H9 (cell line): ENCODE data around the gene CELA2B. TPM values are rescaled to one million over a fixed set of nuclear protein-coding genes. Genes with fewer than 3 reads are reported as not detected.
"Not testable (repeated sequence)": the region's sequence is repeated elsewhere in the genome, so short reads cannot be mapped to it uniquely, and the experiment has no call there.

ENCODE experiments used
- DNase-seq: peaks from one replicate; pipeline ENCODE4 v3.0.0-alpha.2; 2017
- H2AFZ ChIP-seq: one replicate; pipeline ENCODE4 v1.6.1; 2013; ENCODE audit warnings: mild to moderate bottlenecking, low read length, control low read depth, moderate library complexity
- H2AK5ac ChIP-seq: 2 replicates; pipeline ENCODE4 v1.6.1; 2013; ENCODE audit warnings: low read length, control low read depth, mixed read lengths; ENCODE audit not compliant: insufficient read length
- H2BK120ac ChIP-seq: one replicate; pipeline ENCODE4 v1.6.1; 2013; ENCODE audit warnings: low read depth, mild to moderate bottlenecking, low read length, control low read depth, inconsistent platforms; ENCODE audit not compliant: poor library complexity, severe bottlenecking
- H2BK12ac ChIP-seq: 2 replicates; pipeline ENCODE4 v1.6.1; 2013; ENCODE audit warnings: low read length, control low read depth, mixed read lengths, low read depth; ENCODE audit not compliant: insufficient read length
- H2BK15ac ChIP-seq: 2 replicates; pipeline ENCODE4 v1.6.1; 2013; ENCODE audit warnings: low read depth, low read length, control low read depth
- H2BK20ac ChIP-seq: one replicate; pipeline ENCODE4 v1.6.1; 2013; ENCODE audit warnings: low read depth, mild to moderate bottlenecking, low read length, control low read depth, inconsistent platforms; ENCODE audit not compliant: poor library complexity, severe bottlenecking
- H2BK5ac ChIP-seq: 2 replicates; pipeline ENCODE4 v1.6.1; 2013; ENCODE audit warnings: low read length, control low read depth, mixed read lengths; ENCODE audit not compliant: insufficient read length
- H3K14ac ChIP-seq: 2 replicates; pipeline ENCODE4 v1.6.1; 2013; ENCODE audit warnings: low read length, control low read depth; ENCODE audit not compliant: insufficient read depth
- H3K18ac ChIP-seq: 2 replicates; pipeline ENCODE4 v1.6.1; 2013; ENCODE audit warnings: low read depth, mild to moderate bottlenecking, mixed read lengths, low read length, control low read depth; ENCODE audit not compliant: insufficient read length
- H3K23ac ChIP-seq: 2 replicates; pipeline ENCODE4 v1.6.1; 2013; ENCODE audit warnings: low read length, control low read depth, mixed read lengths, low read depth; ENCODE audit not compliant: insufficient read length
- H3K23me2 ChIP-seq: 2 replicates; pipeline ENCODE4 v1.6.1; 2013; ENCODE audit warnings: low read depth, mild to moderate bottlenecking, mixed read lengths, low read length, control low read depth; ENCODE audit not compliant: insufficient read length, poor library complexity, severe bottlenecking
- H3K27ac ChIP-seq: 2 replicates; pipeline ENCODE4 v1.5.1; 2013; ENCODE audit warnings: low read length, control low read depth, mixed read lengths, low read depth; ENCODE audit not compliant: insufficient read length
- H3K27me3 ChIP-seq: 2 replicates; pipeline ENCODE4 v1.6.1; 2013; ENCODE audit warnings: low read length, control low read depth, inconsistent platforms; ENCODE audit not compliant: insufficient read depth
- H3K4ac ChIP-seq: 2 replicates; pipeline ENCODE4 v1.6.1; 2013; ENCODE audit warnings: low read depth, mild to moderate bottlenecking, control low read depth, inconsistent platforms, low read length, moderate library complexity
- H3K4me1 ChIP-seq: 2 replicates; pipeline ENCODE4 v1.6.1; 2013; ENCODE audit warnings: low read length, control low read depth, inconsistent platforms; ENCODE audit not compliant: insufficient read depth
- H3K4me2 ChIP-seq: 2 replicates; pipeline ENCODE4 v1.6.1; 2013; ENCODE audit warnings: low read length, control low read depth, mixed read lengths; ENCODE audit not compliant: insufficient read length, insufficient read depth
- H3K56ac ChIP-seq: 2 replicates; pipeline ENCODE4 v1.6.1; 2013; ENCODE audit warnings: low read depth, mild to moderate bottlenecking, mixed read lengths, low read length, control low read depth; ENCODE audit not compliant: insufficient read length
- H3K79me1 ChIP-seq: 2 replicates; pipeline ENCODE4 v1.6.1; 2013; ENCODE audit warnings: low read depth, mild to moderate bottlenecking, moderate library complexity, low read length, control low read depth, inconsistent platforms; ENCODE audit not compliant: insufficient read depth, poor library complexity, severe bottlenecking
- H3K79me2 ChIP-seq: 2 replicates; pipeline ENCODE4 v1.6.1; 2013; ENCODE audit warnings: low read length, control low read depth, inconsistent platforms; ENCODE audit not compliant: insufficient read depth
- H3K9ac ChIP-seq: 2 replicates; pipeline ENCODE4 v1.6.1; 2013; ENCODE audit warnings: low read length, control low read depth, mixed read lengths; ENCODE audit not compliant: insufficient read length; ENCODE audit errors: extremely low read depth
- H3K9me3 ChIP-seq: one replicate; pipeline ENCODE4 v1.6.1; 2013; ENCODE audit warnings: low read depth, low read length, inconsistent platforms; ENCODE audit not compliant: control insufficient read depth
- H3T11ph ChIP-seq: one replicate; pipeline ENCODE4 v1.6.1; 2013; ENCODE audit warnings: mild to moderate bottlenecking, low read length, control low read depth, inconsistent platforms
- H4K20me1 ChIP-seq: one replicate; pipeline ENCODE4 v1.6.1; 2013; ENCODE audit not compliant: control insufficient read depth, insufficient read length, insufficient read depth
- H4K5ac ChIP-seq: 2 replicates; pipeline ENCODE4 v1.6.1; 2013; ENCODE audit warnings: low read depth, mild to moderate bottlenecking, mixed read lengths, low read length, control low read depth; ENCODE audit not compliant: insufficient read length
- H4K8ac ChIP-seq: replicated peaks from 2 replicates; pipeline ENCODE4 v1.6.1; 2013; ENCODE audit warnings: low read length, control low read depth, mixed read lengths, low read depth; ENCODE audit not compliant: insufficient read length
- H4K91ac ChIP-seq: 2 replicates; pipeline ENCODE4 v1.6.1; 2013; ENCODE audit warnings: low read depth, mild to moderate bottlenecking, moderate library complexity, mixed read lengths, low read length, control low read depth; ENCODE audit not compliant: insufficient read length
- H3K27ac Mint-ChIP-seq, 3 experiments: 2 replicates in 2 of 3; 3 replicates in 1 of 3; pipeline ENCODE4 v1.8.0; 2020 to 2021; ENCODE audit warnings: mixed read lengths in 3 of 3, mild to moderate bottlenecking in 1 of 3, moderate library complexity in 1 of 3
- H3K27me3 Mint-ChIP-seq: 2 replicates; pipeline ENCODE4 v1.8.0; 2021; ENCODE audit warnings: low read depth, mild to moderate bottlenecking, moderate library complexity, mixed read lengths
- H3K36me3 Mint-ChIP-seq, 3 experiments: 2 replicates in 2 of 3; 3 replicates in 1 of 3; pipeline ENCODE4 v1.8.0; 2020 to 2021; ENCODE audit warnings: low read depth in 3 of 3, mixed read lengths in 3 of 3; ENCODE audit not compliant: insufficient read depth in 1 of 3
- H3K4me1 Mint-ChIP-seq, 2 experiments: 2 replicates each; pipeline ENCODE4 v1.8.0; 2020; ENCODE audit warnings: mixed read lengths in 2 of 2
- H3K4me3 Mint-ChIP-seq, 2 experiments: 2 replicates in 1 of 2; 3 replicates in 1 of 2; pipeline ENCODE4 v1.8.0; 2020 to 2021; ENCODE audit warnings: mild to moderate bottlenecking in 2 of 2, mixed read lengths in 2 of 2, moderate library complexity in 1 of 2
- H3K9me3 Mint-ChIP-seq, 2 experiments: 2 replicates in 1 of 2; 3 replicates in 1 of 2; pipeline ENCODE4 v1.8.0; 2020; ENCODE audit warnings: mild to moderate bottlenecking in 2 of 2, mixed read lengths in 2 of 2, moderate library complexity in 1 of 2
- CTCF ChIP-seq: fragments of 200-600 bp; sonication (generic); conservative IDR thresholded peaks from 3 replicates; pipeline ENCODE4 v1.8.0; 2021; ENCODE audit warnings: antibody characterized with exemption, mild to moderate bottlenecking
- WGBS: extraction: QIAGEN DNeasy Blood & Tissue Kit; methylation state at CpG from one replicate; pipeline ENCODE4 v1.1.7; 2013; ENCODE audit warnings: missing lambda C conversion rate, low lambda C conversion rate, mixed read lengths; ENCODE audit not compliant: insufficient read length; ENCODE audit errors: extremely low coverage; 5-methylcytosine and 5-hydroxymethylcytosine counted together
- total RNA-seq: library from RNA; stranded (reverse); gene quantifications from 2 replicates; pipeline ENCODE4 v1.2.1, GENCODE V29; 2021

Gene CELA2B
- total RNA-seq, 1 experiment from 2014 or later, result not detected

DNA sequence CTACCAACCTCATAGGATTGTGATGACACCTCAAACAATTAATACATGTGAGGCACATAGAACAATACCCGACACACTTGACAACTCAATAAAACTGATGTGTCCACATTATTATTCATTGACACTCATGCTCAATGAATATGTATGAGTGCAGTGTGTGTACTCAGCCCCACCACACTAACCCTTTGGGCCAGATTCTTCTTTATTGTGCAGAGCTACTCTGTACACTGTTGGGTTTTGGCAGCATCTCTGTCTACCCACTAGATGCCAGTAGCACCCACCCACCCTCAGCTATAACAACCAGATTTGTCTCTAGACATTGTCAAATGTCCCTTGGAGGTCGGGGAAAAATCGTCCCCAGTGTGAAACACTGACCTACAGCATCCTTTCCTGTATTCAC lies 38.0 kb downstream of the CELA2B start:
- H2BK120ac ChIP-seq, result no peak overlapping the region
- no peaks in the 10 kb centered on the region for H3K79me2 ChIP-seq
- WGBS, result no CpG with 5 or more reads among the region's 3 CpGs
- H2BK5ac ChIP-seq, result no peak overlapping the region
- H3K23ac ChIP-seq, result no peak overlapping the region
- H2BK15ac ChIP-seq, result no peak overlapping the region
- peaks cover 6% of the 10 kb centered on the region; the same call in 1 of the 2 replicates for H3K4me1 ChIP-seq
- no peak overlapping the region for H2AFZ ChIP-seq
- no peak overlapping the region for H3K14ac ChIP-seq
- H3K9ac ChIP-seq, result no peak overlapping the region
- TF ChIP-seq CTCF, result no peak
- no peaks in the 10 kb centered on the region for H4K20me1 ChIP-seq
- peaks cover 17 to 30% of the 10 kb centered on the region in 2 experiments for H3K4me1 Mint-ChIP-seq
- no peak overlapping the region for H3T11ph ChIP-seq
- H3K27me3 ChIP-seq, result no peaks in the 10 kb centered on the region
- no peaks in the 10 kb centered on the region for H3K27me3 Mint-ChIP-seq
- no peak overlapping the region for H4K8ac ChIP-seq
- H2BK20ac ChIP-seq, result no peak overlapping the region
- no peaks in the 10 kb centered on the region for H3K9me3 ChIP-seq
- H3K4me3 Mint-ChIP-seq, result no peak overlapping the region
- H3K27ac Mint-ChIP-seq, result no peak overlapping the region
- no peak overlapping the region for H3K4me2 ChIP-seq
- no peaks in the 10 kb centered on the region for H3K23me2 ChIP-seq
- H2BK12ac ChIP-seq, result no peak overlapping the region
- H4K91ac ChIP-seq, result no peak overlapping the region
- H3K27ac ChIP-seq, result no peak overlapping the region
- no peak overlapping the region for H3K18ac ChIP-seq
- H3K4ac ChIP-seq, result no peak overlapping the region
- no peak overlapping the region for H3K56ac ChIP-seq
- no peak overlapping the region for H2AK5ac ChIP-seq
- DNase-seq, result no peak
- no peaks in the 10 kb centered on the region for H3K79me1 ChIP-seq
- no peak overlapping the region for H4K5ac ChIP-seq
- H3K9me3 Mint-ChIP-seq, result no peaks in the 10 kb centered on the region
- H3K36me3 Mint-ChIP-seq, result peaks cover 15 to 43% (median 22%) of the 10 kb centered on the region in 3 experiments; a peak in 6 of 7 replicates

GRCh38 chr1:15514557-15514956 lies 38.7 kb downstream of the CELA2B start:
- H3K18ac ChIP-seq, H4K20me1 ChIP-seq, H3K23me2 ChIP-seq, H3K27ac ChIP-seq, H3T11ph ChIP-seq, H3K23ac ChIP-seq, H2BK15ac ChIP-seq, H3K27me3 ChIP-seq, H3K9ac ChIP-seq, H4K8ac ChIP-seq, H4K91ac ChIP-seq, H3K79me1 ChIP-seq, H2BK120ac ChIP-seq, DNase-seq, H3K56ac ChIP-seq, H3K4me2 ChIP-seq, H3K14ac ChIP-seq, H2AFZ ChIP-seq, H3K9me3 Mint-ChIP-seq, H3K9me3 ChIP-seq, H3K27me3 Mint-ChIP-seq, H3K27ac Mint-ChIP-seq, H2BK5ac ChIP-seq, H4K5ac ChIP-seq, H3K4me1 ChIP-seq, H3K4me3 Mint-ChIP-seq, H3K4ac ChIP-seq, H3K79me2 ChIP-seq, H2AK5ac ChIP-seq, H2BK20ac ChIP-seq, H2BK12ac ChIP-seq: not testable (repeated sequence)
- WGBS, result no CpG with 5 or more reads among the region's 5 CpGs
- H3K4me1 Mint-ChIP-seq, result peaks cover 13 to 24% of the 10 kb centered on the region in 2 experiments
- peaks cover 15 to 47% (median 22%) of the 10 kb centered on the region in 3 experiments; a peak in 6 of 7 replicates for H3K36me3 Mint-ChIP-seq
